Cerebellar nuclear complex (tissue), 1 donor: Measurements from ENCODE around the gene CDK10.
A peak's percentile ranks its signal among the peaks of the same experiment; 100 is the strongest.
"Not testable (repeated sequence)": the region's sequence is repeated elsewhere in the genome, so short reads cannot be mapped to it uniquely, and the experiment has no call there.

Experiments
- DNase-seq, 2 experiments: peaks; one replicate each; lab custom pipeline; 2025; lab: John Stamatoyannopoulos, UW

The CDK10 gene

GRCh38 chr16:89695875-89696669 is 9.6 kb downstream of the CDK10 start:
- DNase-seq, result no peak

DNA sequence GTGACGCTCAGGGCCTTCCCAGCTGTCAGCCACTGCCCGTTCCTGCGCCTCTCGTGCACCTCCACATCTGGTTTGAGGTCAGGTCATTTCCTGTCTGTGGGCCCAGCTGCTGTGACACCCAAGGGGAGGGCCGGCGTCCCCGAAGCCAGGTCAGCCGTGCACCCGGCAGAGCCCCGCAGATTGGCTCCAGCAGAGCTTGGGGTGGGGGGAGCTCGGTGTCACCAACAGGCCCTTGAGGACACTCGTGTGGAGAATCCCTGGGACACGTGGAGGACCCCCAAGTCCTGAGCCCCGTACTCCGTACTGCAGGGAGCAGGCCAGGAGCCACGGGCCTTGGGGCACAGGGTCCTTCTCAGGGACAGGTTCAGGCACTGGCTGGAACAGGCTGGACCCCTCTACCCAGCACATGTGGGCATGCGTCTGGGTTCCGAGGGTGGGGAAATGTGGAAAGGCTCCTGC is 10.2 kb downstream of the CDK10 start:
- no peak for DNase-seq

GRCh38 chr16:89697161-89697615 is 10.7 kb downstream of the CDK10 start:
- DNase-seq, result no peak

DNA sequence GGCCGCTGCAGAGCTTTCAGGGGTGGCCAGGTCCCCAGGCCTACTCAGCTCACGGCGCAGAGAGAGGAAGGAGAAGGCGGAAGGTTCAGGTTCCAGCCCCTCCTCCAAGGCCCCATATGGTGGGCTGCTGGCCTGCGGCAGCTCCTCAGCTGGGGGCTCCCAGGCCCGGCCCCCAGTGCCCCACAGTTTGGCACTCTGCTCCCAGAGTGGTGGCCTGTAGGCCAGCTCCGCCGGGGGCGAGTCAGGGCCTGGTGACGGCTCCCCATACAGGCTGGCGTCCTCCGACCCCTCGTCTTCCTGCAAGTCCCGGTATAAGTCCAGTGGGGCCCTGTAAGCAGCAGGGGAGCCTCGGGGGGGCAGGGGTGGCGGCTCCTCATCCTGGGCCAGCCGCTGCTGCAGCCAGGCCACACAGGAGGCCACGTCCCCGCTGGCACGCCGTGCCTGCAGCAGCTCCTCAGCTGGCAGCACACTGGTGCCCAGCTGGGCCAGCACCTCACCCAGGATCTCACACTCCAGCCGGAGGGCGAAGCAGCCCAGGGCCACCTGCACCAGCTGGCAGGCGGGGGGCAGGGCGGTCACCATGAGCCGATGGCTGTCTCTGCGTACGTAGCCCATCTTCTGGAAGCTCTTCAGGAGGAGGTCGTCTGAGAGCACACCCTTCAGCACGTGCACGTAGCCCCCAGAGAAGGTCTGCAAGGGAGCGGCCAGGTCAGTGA is 11.3 kb downstream of the CDK10 start:
- no peak for DNase-seq

DNA sequence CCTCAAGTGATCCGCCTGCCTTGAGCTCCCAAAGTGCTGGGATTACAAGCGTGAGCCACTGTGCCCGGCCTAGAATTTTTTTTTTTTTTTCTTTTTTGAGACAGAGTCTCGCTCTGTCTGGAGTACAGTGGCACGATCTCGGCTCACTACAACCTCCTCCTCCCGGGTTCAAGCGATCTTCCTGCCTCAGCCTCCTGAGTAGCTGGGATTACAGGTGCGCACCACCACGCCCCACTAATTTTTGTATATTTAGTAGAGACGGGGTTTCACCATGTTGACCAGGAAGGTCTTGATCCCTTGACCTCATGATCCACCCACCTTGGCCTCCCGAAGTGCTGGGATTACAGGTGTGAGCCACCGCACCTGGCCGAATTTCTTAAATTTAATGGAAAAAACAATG is 12.2 kb downstream of the CDK10 start:
- not testable (repeated sequence) for DNase-seq

- DNase-seq, result not testable (repeated sequence)
Observed at GRCh38 chr16:89699629-89700099, 13.2 kb downstream of the CDK10 start.

GRCh38 chr16:89700100-89700648 is 13.7 kb downstream of the CDK10 start:
- peak; percentile 77 to 93 for DNase-seq

GRCh38 chr16:89700649-89701424 is 14.3 kb downstream of the CDK10 start:
- no peak for DNase-seq

GRCh38 chr16:89701425-89702406 is 15.2 kb downstream of the CDK10 start, which contains the start of gene SPATA2L:
Gene SPATA2L, minus strand, starts transcription at chr16:89701705. Its CDS starts 473 bp downstream, at chr16:89701232.
- peak in 1 of 2 experiments; percentile 91 for DNase-seq

DNA sequence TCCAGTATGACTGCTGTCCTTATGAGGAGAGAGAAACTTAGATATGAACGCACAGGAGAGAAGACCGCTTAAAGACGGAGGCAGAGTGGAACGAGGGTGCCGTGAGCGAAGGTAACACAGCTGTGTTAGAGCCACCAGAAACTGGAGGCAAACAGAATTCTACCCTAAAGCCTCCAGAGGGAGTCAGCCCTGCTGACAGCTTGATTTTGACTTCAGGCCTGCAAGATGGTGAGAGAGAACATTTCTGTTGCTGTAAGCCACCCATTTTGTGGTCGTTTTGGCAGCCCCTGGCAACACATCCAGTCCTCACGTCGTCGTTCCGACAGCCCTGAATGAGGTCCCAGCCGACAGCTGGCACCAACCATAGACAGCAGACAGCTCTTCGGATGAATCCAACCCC is 17.8 kb downstream of the CDK10 start:
- no peak for DNase-seq

GRCh38 chr16:89705006-89705405 is 18.5 kb downstream of the CDK10 start:
- no peak for DNase-seq

DNA sequence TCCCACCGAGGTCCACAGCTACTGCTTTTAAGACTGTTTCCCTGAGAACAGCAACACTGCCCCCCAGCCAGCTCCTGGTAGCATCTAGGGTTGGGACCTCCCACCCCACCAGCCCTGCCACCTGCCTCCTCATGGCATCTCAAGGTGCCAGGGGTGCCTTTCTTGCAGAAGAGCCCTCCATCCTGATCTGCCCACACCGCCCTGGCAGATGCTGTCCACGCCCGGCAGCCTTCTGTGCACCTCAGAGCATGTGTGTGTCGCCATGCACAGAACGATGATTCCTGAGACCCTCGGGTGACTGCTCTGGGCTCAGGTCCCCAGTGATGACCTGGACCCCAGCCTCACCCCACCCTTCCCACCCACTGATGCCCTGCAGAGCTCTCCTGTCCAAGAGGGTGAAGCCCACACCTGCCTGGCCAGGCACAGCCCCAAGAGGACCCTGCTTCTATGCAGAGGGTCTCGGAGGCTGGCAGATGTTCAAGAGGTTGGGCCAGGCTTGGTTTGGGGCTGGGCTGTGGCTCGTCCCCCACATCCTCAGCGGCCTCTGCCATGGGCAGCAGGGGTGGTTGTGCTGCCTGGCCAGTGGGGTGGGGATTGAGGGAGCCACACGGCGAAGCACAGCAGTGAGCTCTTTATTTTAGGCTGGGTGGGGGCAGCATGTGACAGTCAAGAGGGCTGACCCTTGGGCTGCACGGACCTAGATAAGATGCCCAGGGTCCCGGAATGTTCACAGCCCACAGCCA is 20.2 kb downstream of the CDK10 start:
- no peak for DNase-seq

GRCh38 chr16:89707695-89708094 is 21.2 kb downstream of the CDK10 start:
- DNase-seq, result no peak

GRCh38 chr16:89708481-89708931 is 22.0 kb downstream of the CDK10 start:
- DNase-seq, result no peak

- no peak for DNase-seq
Observed at GRCh38 chr16:89709166-89709565, 22.7 kb downstream of the CDK10 start.

- DNase-seq, result no peak
Observed at GRCh38 chr16:89709716-89710432, 23.4 kb downstream of the CDK10 start.

- no peak for DNase-seq
Observed at GRCh38 chr16:89710709-89711564, 24.4 kb downstream of the CDK10 start.
